Measurements from ENCODE around the gene SPOCK1. TPM values are rescaled to one million over a fixed set of nuclear protein-coding genes. Genes with fewer than 3 reads are reported as not detected.
A peak's percentile ranks its signal among the peaks of the same experiment; 100 is the strongest.

The SPOCK1 gene
- total and polyA plus RNA-seq, 9 of the 15 experiments (the other 6 are each of a cell fraction or from before 2014, with no cell fraction given) = 0.01 to 0.35 (median 0.04) TPM; not detected in 6

DNA sequence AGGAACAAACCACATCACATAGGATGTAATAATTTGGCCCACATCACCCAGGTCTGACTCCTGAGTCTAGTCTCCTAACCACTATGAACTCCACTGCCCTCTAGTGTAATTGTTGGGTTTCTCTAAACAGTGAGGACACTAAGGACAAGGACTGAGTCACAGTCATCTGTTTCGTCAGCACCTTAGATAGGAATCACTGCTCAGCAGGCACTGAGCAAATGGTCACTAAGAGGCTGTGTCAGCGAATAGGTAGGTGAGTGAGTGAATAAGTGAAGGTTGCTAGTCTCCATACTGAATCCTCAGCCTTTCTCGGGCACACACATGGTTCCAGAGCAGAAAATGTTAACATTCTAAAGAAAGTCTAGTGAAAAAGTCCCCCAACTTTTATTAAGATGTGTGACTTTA lies 278.6 kb downstream of the SPOCK1 start:
- peak; percentile 19 to 69 (median 44) for DNase-seq (ENCODE audit: extremely low read depth in 1 of 4, low spot score in 3 of 4)
- in situ Hi-C loops (cut with MboI) = no loop called here
- peak; percentile 98 for FAIRE-seq
- no peaks in the 10 kb centered on the region for H3K9me3 ChIP-seq (replicated peaks; ENCODE audit: control insufficient read depth, insufficient read depth, low read depth, low read length)
- H3K27ac ChIP-seq (ENCODE audit: extremely low read depth, low read depth, low read length) = no peak overlapping the region
- no peak overlapping the region for H3K9ac ChIP-seq (ENCODE audit: insufficient read depth in 1 of 2, low read depth in 2 of 2, low read length in 2 of 2)
- H3K9me1 ChIP-seq (ENCODE audit: control insufficient read depth, insufficient read depth, low read length) = no peaks in the 10 kb centered on the region
- BruUV-seq (replicated peaks) = no TSS peak
- H3K79me2 ChIP-seq (ENCODE audit: control insufficient read depth, insufficient read depth, low read length) = no peaks in the 10 kb centered on the region
- POLR2A ChIA-PET = no interaction called here
- H3K4me2 ChIP-seq (ENCODE audit: insufficient read depth, low read length) = no peak overlapping the region
- intact Hi-C loops (cut with micrococcal nuclease) = loop anchor here (10.0 kb wide), 1 partner anchor 136 kb away; no protein-coding TSS in a partner anchor
- H2AFZ ChIP-seq (ENCODE audit: low read depth, low read length) = no peak overlapping the region
- no peaks in the 10 kb centered on the region; the same call in 1 of the 2 replicates for H4K20me1 ChIP-seq (replicated peaks; ENCODE audit: control insufficient read depth, insufficient read depth, low read length)
- no peaks in the 10 kb centered on the region for H3K36me3 ChIP-seq (ENCODE audit: control insufficient read depth, insufficient read depth, low read length)
- ATAC-seq = peak; percentile 100
- H3K27me3 ChIP-seq (ENCODE audit: control insufficient read depth in 2 of 2, insufficient read depth in 2 of 2, low read length in 2 of 2) = peaks cover 0 to 2% of the 10 kb centered on the region in 2 experiments; a peak in 2 of 5 replicates
- CTCF ChIA-PET (ENCODE audit: low intra/inter-chr PET ratio) = interaction anchor here (0.6 kb wide), 1 partner anchor 279 kb away, joined by 4 read pairs; the partner anchor contains the start of gene SPOCK1
- no peak overlapping the region for H3K4me3 ChIP-seq
- H3K4me1 ChIP-seq (replicated peaks in 1 of 2; ENCODE audit: control insufficient read depth in 2 of 2, insufficient read depth in 2 of 2, low read length in 2 of 2) = no peaks in the 10 kb centered on the region; a peak in 1 of 5 replicates
- 0% methylated on average over 3 of the region's 3 CpGs for WGBS (ENCODE audit: insufficient coverage, low coverage, missing lambda C conversion rate)
- TF ChIP-seq LCOR (CRISPR knock-in tag; IDR thresholded peaks at IDR 0.05) (no peak), JUND (IDR thresholded peaks at IDR 0.05; ENCODE audit: borderline replicate concordance, low read depth, low read length) (peak; percentile 92), JUND (tag; IDR thresholded peaks at IDR 0.05; ENCODE audit: borderline replicate concordance, low read depth, low read length) (peak; percentile 93; the same call in 2 of the 3 replicates), NCOA6 (IDR thresholded peaks at IDR 0.05) (no peak), ZNF174 (CRISPR knock-in tag; IDR thresholded peaks at IDR 0.05) (no peak), CREBBP (IDR thresholded peaks at IDR 0.05; ENCODE audit: low read depth, low read length) (no peak), ESRRA (IDR thresholded peaks at IDR 0.05; ENCODE audit: borderline replicate concordance, low read depth) (peak; percentile 59; the same call in 1 of the 2 replicates), CAMTA2 (CRISPR knock-in tag; conservative IDR thresholded peaks at IDR 0.05) (no peak), SMAD3 (CRISPR knock-in tag; conservative IDR thresholded peaks at IDR 0.05) (no peak), ZBTB8A (IDR thresholded peaks at IDR 0.05; ENCODE audit: partially characterized antibody) (no peak), FIP1L1 (IDR thresholded peaks at IDR 0.05; ENCODE audit: low read depth, low read length, poor library complexity, severe bottlenecking) (no peak), CTBP1 (IDR thresholded peaks at IDR 0.05; ENCODE audit: borderline replicate concordance) (no peak)
- TF ChIP-seq, protein P1, sequence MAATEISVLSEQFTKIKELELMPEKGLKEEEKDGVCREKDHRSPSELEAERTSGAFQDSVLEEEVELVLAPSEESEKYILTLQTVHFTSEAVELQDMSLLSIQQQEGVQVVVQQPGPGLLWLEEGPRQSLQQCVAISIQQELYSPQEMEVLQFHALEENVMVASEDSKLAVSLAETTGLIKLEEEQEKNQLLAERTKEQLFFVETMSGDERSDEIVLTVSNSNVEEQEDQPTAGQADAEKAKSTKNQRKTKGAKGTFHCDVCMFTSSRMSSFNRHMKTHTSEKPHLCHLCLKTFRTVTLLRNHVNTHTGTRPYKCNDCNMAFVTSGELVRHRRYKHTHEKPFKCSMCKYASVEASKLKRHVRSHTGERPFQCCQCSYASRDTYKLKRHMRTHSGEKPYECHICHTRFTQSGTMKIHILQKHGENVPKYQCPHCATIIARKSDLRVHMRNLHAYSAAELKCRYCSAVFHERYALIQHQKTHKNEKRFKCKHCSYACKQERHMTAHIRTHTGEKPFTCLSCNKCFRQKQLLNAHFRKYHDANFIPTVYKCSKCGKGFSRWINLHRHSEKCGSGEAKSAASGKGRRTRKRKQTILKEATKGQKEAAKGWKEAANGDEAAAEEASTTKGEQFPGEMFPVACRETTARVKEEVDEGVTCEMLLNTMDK (IDR thresholded peaks at IDR 0.05; ENCODE audit: borderline replicate concordance, insufficient read depth, low read depth, low read length, poor library complexity, severe bottlenecking) = no peak
- TF ChIP-seq, protein P2, sequence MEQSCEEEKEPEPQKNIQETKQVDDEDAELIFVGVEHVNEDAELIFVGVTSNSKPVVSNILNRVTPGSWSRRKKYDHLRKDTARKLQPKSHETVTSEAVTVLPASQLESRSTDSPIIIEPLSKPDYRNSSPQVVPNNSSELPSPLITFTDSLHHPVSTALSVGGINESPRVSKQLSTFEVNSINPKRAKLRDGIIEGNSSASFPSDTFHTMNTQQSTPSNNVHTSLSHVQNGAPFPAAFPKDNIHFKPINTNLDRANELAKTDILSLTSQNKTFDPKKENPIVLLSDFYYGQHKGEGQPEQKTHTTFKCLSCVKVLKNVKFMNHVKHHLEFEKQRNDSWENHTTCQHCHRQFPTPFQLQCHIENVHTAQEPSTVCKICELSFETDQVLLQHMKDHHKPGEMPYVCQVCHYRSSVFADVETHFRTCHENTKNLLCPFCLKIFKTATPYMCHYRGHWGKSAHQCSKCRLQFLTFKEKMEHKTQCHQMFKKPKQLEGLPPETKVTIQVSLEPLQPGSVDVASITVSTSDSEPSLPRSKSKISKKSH (CRISPR knock-in tag; IDR thresholded peaks at IDR 0.05) = no peak
- TF ChIP-seq, protein P3, sequence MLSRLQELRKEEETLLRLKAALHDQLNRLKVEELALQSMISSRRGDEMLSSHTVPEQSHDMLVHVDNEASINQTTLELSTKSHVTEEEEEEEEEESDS (CRISPR knock-in tag; IDR thresholded peaks at IDR 0.05) = no peak
- TF ChIP-seq, protein P4, sequence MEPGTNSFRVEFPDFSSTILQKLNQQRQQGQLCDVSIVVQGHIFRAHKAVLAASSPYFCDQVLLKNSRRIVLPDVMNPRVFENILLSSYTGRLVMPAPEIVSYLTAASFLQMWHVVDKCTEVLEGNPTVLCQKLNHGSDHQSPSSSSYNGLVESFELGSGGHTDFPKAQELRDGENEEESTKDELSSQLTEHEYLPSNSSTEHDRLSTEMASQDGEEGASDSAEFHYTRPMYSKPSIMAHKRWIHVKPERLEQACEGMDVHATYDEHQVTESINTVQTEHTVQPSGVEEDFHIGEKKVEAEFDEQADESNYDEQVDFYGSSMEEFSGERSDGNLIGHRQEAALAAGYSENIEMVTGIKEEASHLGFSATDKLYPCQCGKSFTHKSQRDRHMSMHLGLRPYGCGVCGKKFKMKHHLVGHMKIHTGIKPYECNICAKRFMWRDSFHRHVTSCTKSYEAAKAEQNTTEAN (CRISPR knock-in tag; IDR thresholded peaks at IDR 0.05) = no peak
- TF ChIP-seq, protein P5, sequence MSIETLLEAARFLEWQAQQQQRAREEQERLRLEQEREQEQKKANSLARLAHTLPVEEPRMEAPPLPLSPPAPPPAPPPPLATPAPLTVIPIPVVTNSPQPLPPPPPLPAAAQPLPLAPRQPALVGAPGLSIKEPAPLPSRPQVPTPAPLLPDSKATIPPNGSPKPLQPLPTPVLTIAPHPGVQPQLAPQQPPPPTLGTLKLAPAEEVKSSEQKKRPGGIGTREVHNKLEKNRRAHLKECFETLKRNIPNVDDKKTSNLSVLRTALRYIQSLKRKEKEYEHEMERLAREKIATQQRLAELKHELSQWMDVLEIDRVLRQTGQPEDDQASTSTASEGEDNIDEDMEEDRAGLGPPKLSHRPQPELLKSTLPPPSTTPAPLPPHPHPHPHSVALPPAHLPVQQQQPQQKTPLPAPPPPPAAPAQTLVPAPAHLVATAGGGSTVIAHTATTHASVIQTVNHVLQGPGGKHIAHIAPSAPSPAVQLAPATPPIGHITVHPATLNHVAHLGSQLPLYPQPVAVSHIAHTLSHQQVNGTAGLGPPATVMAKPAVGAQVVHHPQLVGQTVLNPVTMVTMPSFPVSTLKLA (conservative IDR thresholded peaks at IDR 0.05) = no peak
